Left renal pelvis (tissue), 4 donors: ENCODE results near the gene THRAP3. TPM values are rescaled to one million over a fixed set of nuclear protein-coding genes. Genes with fewer than 3 reads are reported as not detected.

Experiments used
- DNase-seq, 4 donors: peaks; one replicate each; pipeline ENCODE4 v3.0.0-alpha.2; 2013; ENCODE audit warnings: low read depth in 4 of 4, low spot score in 3 of 4
- polyA plus RNA-seq, 4 donors: library from polyadenylated mRNA; unstranded; fragments of 120-200 nt; gene quantifications; one replicate each; pipeline ENCODE4 v1.2.1, GENCODE V29; 2013; ENCODE audit not compliant: insufficient read length in 4 of 4

The THRAP3 gene
- polyA plus RNA-seq, 4 donors, result 109 to 147 (median 143) TPM

- no peak for DNase-seq
These were observed 125.6 kb downstream of the THRAP3 start for GRCh38 chr1:36349839-36350238.

- no peak for DNase-seq
These were observed 126.5 kb downstream of the THRAP3 start for GRCh38 chr1:36350659-36351226.

- no peak for DNase-seq
These were observed 127.2 kb downstream of the THRAP3 start for GRCh38 chr1:36351227-36351977.

- DNase-seq, result no peak
These were observed 128.1 kb downstream of the THRAP3 start for GRCh38 chr1:36352125-36352909.

GRCh38 chr1:36352910-36353878, 129.0 kb downstream of the THRAP3 start:
- DNase-seq, result no peak

GRCh38 chr1:36354486-36354885, 130.2 kb downstream of the THRAP3 start:
- no peak for DNase-seq

Other genes with a start within 250 kb of the THRAP3 start
- gene TEKT2, start 140.3 kb upstream of the THRAP3 start, polyA plus RNA-seq, result 10 to 100 TPM in 2 of 4 donors, 1 to 10 TPM in 2; 2.1 to 13.4 (median 9.8) TPM
- 10 to 100 TPM; 27.9 to 36.4 (median 30.2) TPM for gene ADPRS, start 135.6 kb upstream of the THRAP3 start, polyA plus RNA-seq
- gene COL8A2, start 99.2 kb upstream of the THRAP3 start, polyA plus RNA-seq, result 10 to 100 TPM in 1 of 4 donors, 1 to 10 TPM in 3; 1.8 to 44.0 (median 3.3) TPM
- gene TRAPPC3, start 75.0 kb upstream of the THRAP3 start, polyA plus RNA-seq, result 10 to 100 TPM; 48.9 to 70.2 (median 61.2) TPM
- 10 to 100 TPM; 57.1 to 83.7 (median 63.3) TPM for gene MAP7D1, start 68.3 kb upstream of the THRAP3 start, polyA plus RNA-seq
- 10 to 100 TPM; 19.3 to 34.7 (median 23.4) TPM for gene SH3D21, start 81.9 kb downstream of the THRAP3 start, polyA plus RNA-seq
- 100 to 1,000 TPM in 1 of 4 donors, 10 to 100 TPM in 3; 39.3 to 107 (median 53.5) TPM for gene EVA1B, start 99.2 kb downstream of the THRAP3 start, polyA plus RNA-seq
- 10 to 100 TPM; 31.5 to 44.7 (median 41.1) TPM for gene STK40, start 161.5 kb downstream of the THRAP3 start, polyA plus RNA-seq
- 10 to 100 TPM; 22.0 to 28.0 (median 26.1) TPM for gene LSM10, start 173.5 kb downstream of the THRAP3 start, polyA plus RNA-seq
- gene OSCP1, start 226.0 kb downstream of the THRAP3 start, polyA plus RNA-seq, result 10 to 100 TPM; 10.2 to 23.9 (median 21.5) TPM
- 10 to 100 TPM; 50.0 to 78.4 (median 70.3) TPM for gene MRPS15, start 239.9 kb downstream of the THRAP3 start, polyA plus RNA-seq